ENCODE results near the gene CARD11.

Gene CARD11

DNA sequence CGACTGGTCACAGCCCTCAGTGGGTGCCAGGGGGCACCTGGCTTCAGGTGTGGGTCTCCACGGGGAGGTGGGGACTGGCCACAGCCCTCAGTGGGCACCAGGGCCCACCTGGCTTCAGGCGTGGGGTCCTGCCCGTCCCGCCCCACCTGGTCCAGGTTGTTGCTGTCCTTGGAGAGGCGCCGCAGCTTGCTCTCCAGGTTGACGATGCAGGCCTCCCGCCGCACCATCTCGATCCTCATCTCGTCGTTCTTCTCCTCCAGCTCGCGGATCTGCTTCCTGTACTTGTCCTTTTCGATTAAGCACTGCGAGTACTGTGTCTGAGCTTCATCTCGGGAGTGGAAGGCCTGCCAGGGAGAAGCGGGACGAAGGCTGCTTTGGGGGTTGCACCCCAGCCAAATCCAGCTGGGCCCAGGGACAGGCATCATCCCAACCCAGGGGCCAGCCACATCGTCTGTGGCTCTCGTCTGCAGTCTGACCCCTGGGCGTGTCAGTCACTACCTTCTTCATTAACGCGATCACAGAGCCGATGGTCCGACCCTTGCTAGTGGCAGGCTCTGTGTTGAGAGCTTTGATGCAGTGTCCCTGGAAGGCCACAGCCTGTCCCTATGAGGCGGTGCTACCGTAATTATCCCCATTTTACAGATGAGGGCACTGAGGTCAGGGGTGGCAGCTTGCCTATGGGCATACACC lies 106.6 kb downstream of the CARD11 start:
- no peak for DNase-seq
- Histone ChIP-seq H3K4me3 (ENCODE audit: low read depth, low read length) (no peak overlapping the region), H3K27me3 (peaks cover 43% of the 10 kb centered on the region), H3K9me3 (no peaks in the 10 kb centered on the region), H3K36me3 (no peaks in the 10 kb centered on the region), H3K4me1 (no peaks in the 10 kb centered on the region)
- TF ChIP-seq, protein P1, sequence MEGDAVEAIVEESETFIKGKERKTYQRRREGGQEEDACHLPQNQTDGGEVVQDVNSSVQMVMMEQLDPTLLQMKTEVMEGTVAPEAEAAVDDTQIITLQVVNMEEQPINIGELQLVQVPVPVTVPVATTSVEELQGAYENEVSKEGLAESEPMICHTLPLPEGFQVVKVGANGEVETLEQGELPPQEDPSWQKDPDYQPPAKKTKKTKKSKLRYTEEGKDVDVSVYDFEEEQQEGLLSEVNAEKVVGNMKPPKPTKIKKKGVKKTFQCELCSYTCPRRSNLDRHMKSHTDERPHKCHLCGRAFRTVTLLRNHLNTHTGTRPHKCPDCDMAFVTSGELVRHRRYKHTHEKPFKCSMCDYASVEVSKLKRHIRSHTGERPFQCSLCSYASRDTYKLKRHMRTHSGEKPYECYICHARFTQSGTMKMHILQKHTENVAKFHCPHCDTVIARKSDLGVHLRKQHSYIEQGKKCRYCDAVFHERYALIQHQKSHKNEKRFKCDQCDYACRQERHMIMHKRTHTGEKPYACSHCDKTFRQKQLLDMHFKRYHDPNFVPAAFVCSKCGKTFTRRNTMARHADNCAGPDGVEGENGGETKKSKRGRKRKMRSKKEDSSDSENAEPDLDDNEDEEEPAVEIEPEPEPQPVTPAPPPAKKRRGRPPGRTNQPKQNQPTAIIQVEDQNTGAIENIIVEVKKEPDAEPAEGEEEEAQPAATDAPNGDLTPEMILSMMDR (IDR thresholded peaks at IDR 0.05; ENCODE audit: low read depth, low read length) = no peak

DNA sequence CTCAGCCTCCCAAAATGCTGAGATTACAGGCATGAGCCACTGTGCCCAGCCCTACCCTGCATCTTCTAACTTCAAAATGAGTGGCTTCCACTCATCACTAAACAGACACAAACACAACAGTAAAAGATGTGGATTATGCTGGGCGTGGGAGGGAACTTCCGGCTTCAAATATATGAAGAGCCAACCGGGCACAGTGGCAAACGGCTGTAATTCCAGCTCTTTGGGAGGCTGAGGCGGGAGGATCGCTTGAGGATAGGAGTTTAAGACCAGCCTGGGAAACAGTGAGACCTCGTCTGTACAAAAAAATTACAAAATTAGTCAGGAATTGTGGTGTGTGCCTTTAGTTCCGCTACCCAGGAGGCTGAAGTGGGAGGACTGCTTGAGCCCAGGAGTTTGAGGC lies 107.4 kb downstream of the CARD11 start:
- TF ChIP-seq, protein P1 (IDR thresholded peaks at IDR 0.05; ENCODE audit: low read depth, low read length) = no peak
- Histone ChIP-seq H3K9me3 (no peaks in the 10 kb centered on the region), H3K4me3 (ENCODE audit: low read depth, low read length) (no peak overlapping the region), H3K27me3 (peaks cover 50% of the 10 kb centered on the region), H3K4me1 (no peaks in the 10 kb centered on the region), H3K36me3 (no peaks in the 10 kb centered on the region)
- DNase-seq = no peak

DNA sequence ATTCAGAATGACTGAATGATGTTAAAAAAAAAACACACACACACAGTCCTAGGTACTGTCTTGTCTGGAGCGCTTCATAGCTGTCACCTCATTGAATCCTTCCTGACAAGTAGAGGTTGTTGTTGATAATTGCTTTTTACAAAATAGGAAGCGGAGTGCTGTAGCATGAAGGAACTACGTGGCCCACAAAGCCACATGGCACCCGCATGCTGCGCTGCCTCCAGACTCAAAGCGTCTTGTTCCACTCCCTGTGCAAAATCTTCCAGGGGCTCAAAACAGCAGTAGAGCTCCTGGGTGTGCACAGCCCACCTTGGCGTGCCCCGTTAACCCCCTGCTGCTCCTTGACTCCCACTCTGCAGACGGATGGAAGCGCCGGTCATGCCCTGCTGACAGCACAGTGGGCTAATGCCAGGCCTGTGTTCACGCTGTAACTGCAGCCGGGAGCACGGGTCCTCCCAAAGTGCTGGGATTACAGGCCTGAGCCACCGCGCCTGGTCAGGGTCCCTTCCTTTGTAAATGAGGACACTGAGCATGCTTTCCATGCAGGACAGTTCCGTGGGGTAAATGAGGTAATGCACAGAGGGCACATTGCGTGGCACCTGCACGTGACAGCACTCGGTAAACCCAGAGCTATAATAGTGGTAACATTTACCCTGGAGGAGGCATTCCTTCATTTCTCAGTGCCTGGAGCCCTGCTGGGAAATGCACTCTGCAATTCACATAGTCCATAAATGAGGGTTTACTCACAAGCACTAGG lies 108.5 kb downstream of the CARD11 start:
- TF ChIP-seq, protein P1 (IDR thresholded peaks at IDR 0.05; ENCODE audit: low read depth, low read length) = no peak
- Histone ChIP-seq H3K9me3 (no peaks in the 10 kb centered on the region), H3K27me3 (peaks cover 60% of the 10 kb centered on the region), H3K4me1 (no peaks in the 10 kb centered on the region), H3K36me3 (no peaks in the 10 kb centered on the region), H3K4me3 (ENCODE audit: low read depth, low read length) (no peak overlapping the region)
- DNase-seq = no peak

DNA sequence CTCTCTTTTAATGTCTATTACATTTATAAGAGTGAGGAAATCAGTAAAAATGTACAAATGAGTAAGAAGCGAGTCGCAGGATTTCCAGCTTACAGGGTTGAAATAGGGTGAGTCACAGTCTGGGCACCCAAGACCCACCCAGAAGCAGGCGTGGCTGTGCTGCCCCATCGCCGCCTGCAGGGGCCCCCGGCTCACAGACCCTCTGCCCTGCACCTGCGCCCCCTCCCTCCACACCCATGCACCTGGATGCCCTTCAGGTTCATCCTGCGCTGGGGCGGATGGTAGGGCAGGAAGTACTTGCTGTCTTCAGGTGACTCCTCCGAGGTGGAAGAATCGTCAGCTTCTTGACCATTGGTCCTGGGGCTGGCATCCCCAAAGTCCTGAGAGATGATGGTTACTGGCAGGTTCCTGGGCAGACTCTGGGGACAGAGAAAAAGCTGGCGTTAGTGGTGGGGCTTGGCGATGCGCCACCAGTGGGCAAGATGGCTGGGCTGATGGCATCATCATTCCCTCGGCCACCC lies 109.4 kb downstream of the CARD11 start:
- no peak for DNase-seq
- H3K36me3 ChIP-seq = no peaks in the 10 kb centered on the region
- peaks cover 4% of the 10 kb centered on the region; the same call in 1 of the 2 replicates for H3K4me1 ChIP-seq
- H3K9me3 ChIP-seq = no peaks in the 10 kb centered on the region
- no peak overlapping the region for H3K4me3 ChIP-seq (ENCODE audit: low read depth, low read length)
- peaks cover 65% of the 10 kb centered on the region for H3K27me3 ChIP-seq
- TF ChIP-seq, protein P1 (IDR thresholded peaks at IDR 0.05; ENCODE audit: low read depth, low read length) = no peak

DNA sequence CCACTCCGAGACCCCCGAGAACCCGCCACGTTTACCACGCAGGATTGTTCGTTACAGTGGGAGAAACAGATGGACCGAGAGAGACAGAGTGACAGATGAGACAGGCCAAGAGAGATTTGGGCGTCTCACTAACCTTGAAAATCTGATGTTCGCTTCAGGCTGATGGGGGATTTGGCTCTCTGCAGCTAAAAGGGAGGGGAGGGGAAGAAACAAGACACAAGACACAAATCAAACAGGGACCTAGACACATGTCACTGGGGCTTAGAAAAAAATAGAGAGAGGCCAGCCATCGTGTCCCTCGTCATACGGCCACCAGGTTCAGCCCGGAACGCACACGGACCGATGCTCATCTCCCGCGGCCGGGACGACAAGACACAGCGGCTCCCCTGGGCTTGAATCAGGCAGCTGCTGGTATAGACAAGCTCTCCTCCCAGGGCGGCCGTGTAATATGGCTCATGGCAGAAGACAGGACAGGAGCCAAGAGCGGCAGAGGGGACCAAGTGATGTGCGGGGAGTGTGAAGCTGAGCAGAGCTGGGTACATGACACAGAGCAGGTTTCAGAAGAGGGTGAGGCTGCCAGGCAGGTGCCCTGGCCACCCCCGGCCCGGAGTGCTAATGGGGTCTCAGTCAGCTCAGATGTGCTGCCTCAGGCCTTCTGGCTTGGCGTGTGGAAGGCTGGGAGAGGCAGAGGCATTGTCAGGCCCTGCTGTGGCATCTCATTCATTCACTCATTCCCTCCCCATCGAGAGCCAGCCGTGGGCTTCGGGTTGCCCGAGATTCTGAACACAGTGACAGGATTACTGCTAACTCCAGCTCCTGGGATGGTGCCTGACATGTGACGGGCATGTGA lies 111.0 kb downstream of the CARD11 start:
- Histone ChIP-seq H3K9me3 (no peaks in the 10 kb centered on the region), H3K27me3 (peaks cover 68% of the 10 kb centered on the region), H3K36me3 (no peaks in the 10 kb centered on the region), H3K4me1 (peaks cover 6% of the 10 kb centered on the region; the same call in 1 of the 2 replicates), H3K4me3 (ENCODE audit: low read depth, low read length) (no peak overlapping the region)
- peak; percentile 34 for DNase-seq
- TF ChIP-seq, protein P1 (IDR thresholded peaks at IDR 0.05; ENCODE audit: low read depth, low read length) = no peak

Data from BE2C (cell line).